IPS-18c (cell line): ENCODE data around the gene SALL2.
A peak's percentile ranks its signal among the peaks of the same experiment; 100 is the strongest.

Source experiments
- H3K4me3 ChIP-seq: 2 replicates; pipeline ENCODE4 v1.7.0; 2013; ENCODE audit warnings: low read depth, mild to moderate bottlenecking, low read length, moderate library complexity; ENCODE audit not compliant: insufficient read depth
- H3K9me3 ChIP-seq: one replicate; pipeline ENCODE4 v1.6.1; 2013; ENCODE audit warnings: mild to moderate bottlenecking, low read length, moderate library complexity; ENCODE audit not compliant: control insufficient read depth, insufficient read depth

The SALL2 gene

DNA sequence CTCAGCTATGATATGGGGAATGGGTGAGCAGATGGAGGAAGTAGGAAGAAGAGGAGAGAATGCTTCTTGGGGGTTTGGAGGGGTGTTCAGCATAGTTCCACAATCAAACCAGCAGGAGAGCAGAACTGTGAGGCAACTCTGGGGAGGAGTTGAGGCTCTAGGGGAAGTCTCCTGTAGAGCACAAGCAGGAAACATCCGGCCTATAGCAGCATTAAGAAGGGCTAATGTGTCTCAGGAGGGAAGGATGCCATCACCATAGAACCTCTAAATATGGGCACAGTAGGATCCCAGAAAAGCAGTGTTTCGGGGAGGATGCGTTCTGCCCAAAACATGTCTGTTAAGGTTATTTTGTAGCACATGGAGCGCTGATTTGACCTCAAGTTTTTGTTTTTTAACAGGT is 8.4 kb upstream of the SALL2 start:
- Histone ChIP-seq H3K4me3 (peak overlapping the region; percentile 86), H3K9me3 (no peaks in the 10 kb centered on the region)

DNA sequence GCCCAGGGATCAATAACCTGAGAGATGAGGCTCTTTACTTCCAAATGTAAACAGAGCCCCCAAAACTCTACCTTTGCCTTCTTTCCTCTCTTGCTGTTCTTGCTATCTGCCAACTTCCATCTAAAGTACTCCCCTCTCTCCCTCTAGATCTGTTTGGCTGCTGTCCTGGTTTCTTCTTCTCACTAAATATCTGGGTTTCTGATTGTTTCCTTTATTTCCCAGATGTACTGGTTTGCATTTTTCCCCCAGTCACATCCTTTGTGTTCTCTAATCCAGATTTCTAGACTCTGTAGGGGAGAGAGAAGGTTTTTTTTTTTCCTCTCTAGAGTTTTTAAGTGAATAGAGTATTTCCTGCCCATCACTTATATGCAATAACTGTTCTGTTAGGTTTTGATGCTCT is 7.1 kb upstream of the SALL2 start:
- Histone ChIP-seq H3K9me3 (no peaks in the 10 kb centered on the region), H3K4me3 (no peak overlapping the region)

DNA sequence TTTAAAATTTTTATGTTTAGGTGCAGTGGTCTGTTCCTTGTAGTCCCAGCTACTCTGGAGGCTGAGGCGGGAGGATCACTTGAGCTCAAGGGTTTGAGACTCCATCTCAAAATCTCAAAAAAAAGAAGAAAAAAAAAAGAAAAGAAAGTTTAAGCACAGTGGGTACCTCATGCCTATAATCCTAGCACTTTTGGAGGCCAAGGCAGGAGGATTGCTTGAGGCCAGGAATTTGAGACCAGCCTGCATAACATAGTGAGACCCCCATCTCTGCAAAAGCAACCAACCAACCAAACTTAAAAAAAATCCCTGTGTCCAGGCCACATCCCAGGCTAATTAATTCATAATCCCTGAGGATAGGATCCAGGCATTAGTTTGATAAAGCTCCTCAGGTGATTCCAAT is 3.4 kb upstream of the SALL2 start:
- Histone ChIP-seq H3K4me3 (no peak overlapping the region), H3K9me3 (no peaks in the 10 kb centered on the region)

DNA sequence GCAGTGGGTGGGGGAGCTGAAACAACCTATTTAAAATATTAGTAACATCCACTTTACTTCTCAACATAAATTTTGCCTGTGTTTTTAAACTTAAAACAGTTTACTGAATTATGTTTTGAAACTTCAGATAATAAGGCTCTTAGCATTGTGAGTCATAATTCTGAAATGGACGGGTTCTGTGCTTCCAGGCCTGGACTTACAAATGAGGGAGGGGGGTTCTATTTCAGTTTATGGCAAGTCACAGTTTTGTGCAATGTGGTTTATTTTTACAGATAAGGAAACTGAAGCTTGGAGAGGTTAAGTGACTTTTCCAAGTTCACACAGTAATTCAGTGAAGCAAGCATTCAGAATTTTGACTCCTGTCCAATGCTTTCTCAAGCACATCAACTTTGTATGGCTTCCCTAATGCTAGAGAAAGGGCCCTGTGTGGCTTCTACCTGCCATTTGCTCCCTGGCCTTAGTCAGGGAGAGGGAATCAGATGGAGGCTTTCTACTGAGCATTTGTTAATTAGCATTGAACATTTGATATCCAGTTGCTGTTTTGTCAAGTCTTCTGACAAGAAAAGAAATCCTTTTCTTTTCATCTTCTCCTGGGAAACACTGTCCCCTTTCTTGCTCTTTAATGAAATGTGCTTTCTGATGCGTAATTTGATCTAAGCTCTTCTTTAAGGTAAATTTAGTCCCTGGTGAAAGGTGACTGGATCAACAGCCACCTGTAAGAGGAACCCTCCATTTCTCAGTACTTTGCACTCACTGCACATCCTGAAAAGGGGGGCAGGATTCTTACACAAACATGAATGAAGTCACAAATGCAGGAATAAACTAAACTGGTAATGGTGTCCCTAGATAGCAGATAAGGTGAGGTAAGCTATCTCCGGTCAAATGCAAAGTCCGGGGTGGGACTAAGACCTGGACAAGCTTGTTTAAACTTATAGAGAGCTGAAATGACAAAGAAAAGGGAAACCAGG is 2.5 kb upstream of the SALL2 start:
- H3K4me3 ChIP-seq, result peak overlapping the region; percentile 37; the same call in 1 of the 2 replicates
- H3K9me3 ChIP-seq, result no peaks in the 10 kb centered on the region

DNA sequence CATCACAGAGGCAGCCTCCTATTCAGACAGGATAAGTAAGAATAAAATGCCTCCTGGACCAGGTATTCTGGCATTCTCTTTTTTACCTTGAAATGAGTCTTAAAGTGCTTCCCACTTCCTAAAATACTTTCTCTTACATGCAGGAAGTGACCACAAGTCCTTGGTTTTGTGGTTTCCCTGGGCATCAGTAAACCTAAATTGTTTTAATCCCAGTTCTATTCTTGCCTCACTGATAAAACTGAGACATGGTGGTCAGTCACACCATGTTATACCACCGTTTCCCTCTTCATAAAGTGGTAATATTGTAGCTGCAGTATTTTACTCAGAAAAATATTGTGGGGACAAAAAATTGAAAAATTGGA is 1.2 kb upstream of the SALL2 start:
- Histone ChIP-seq H3K9me3 (no peaks in the 10 kb centered on the region), H3K4me3 (no peak overlapping the region)

DNA sequence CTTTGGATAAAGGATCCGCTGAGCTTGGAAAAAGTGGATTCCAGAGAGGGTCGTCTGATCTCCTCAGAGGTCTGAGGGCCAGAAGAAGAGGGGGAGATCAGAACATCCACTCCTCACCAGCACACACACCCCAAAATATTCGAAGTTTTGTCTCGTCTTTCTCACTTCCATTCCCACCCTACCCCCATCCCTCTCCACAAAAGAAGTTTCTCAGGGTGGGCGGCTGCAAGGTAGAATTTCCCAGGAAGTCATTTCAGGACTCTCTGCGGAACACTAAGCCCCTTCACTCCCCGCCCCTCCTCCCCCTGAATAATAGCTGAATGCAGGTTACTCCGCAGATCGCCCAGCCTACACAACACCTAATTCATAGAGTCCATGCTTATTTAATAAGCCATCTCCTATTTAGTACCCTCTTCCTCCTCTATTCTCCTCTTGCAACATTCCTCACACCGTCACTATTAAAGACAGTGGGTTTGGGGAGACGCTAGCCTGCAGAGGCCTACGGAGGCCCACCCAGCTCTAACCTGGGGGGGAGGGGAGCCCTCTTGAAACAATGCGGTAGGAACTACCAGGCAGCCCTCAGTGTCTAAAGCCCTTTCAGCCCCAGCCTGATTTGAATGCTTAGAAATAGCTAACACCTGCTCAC is 649 bp upstream of the SALL2 start:
- no peaks in the 10 kb centered on the region for H3K9me3 ChIP-seq
- peak overlapping the region; percentile 42 for H3K4me3 ChIP-seq

DNA sequence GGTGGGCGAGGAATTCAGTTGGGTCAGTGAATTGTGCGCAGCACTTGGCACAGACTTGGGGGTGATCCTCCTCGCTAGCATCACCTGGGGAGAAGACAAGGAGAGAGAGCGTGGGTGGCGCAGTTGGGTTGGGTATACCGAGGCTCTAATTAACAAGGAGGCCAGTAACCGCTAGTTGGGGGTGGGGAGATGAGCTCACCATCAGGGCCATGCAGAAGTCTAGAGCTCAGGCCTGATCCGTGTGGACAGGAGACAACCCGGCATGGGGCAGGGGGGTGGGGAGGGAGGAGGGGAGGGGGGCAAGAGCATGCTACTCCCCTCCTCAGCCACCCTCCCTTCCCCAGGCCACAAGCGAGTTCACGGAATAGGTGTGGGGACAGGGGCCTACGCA is 580 bp downstream of the SALL2 start:
- no peaks in the 10 kb centered on the region for H3K9me3 ChIP-seq
- H3K4me3 ChIP-seq, result peak overlapping the region; percentile 61

DNA sequence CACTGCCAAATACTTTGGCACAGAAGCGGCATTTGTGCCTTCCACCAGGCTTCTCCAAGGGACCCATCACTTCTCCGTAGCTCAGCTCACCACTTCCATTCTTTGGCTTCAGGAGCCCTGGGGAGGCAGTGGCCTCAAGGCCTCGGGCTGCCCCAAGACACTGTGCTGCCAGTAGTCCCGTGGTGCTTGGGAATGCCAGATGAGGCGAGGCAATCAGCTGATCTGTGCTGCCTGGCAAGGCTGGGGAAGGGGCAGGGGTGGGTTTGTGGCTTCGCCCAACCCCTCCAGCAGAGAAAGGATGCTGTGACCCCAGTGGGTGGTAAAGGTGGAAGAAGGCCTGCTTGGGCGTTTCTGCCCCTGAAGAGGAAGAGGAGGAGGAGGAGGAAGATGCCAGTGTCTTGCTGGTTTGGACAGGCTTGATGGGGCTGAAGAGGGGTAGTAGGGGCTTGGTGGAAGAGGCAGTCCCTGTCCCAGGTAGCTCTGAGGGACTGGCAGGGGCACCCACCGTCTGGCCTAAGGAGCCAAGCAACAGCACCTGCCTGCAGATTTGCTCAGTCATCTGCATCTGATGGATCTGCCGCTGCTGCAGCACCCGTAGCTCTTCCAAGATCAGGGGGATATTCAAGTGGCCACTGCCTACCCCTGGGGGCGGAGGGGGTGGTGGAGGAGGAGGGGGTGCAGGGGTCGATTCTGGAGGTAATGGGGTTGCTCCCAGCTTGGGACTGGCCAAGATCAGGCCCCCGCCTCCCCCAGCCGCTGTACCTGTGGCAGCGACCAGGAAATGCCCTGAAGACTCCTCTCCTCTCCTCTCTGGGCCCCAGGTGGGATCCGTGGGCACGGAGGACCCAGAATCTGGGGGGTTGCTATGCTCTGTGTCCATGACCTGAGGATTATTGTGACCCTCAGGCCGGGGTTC is 1.3 kb downstream of the SALL2 start:
- Histone ChIP-seq H3K4me3 (peak overlapping the region; percentile 61), H3K9me3 (no peaks in the 10 kb centered on the region)

DNA sequence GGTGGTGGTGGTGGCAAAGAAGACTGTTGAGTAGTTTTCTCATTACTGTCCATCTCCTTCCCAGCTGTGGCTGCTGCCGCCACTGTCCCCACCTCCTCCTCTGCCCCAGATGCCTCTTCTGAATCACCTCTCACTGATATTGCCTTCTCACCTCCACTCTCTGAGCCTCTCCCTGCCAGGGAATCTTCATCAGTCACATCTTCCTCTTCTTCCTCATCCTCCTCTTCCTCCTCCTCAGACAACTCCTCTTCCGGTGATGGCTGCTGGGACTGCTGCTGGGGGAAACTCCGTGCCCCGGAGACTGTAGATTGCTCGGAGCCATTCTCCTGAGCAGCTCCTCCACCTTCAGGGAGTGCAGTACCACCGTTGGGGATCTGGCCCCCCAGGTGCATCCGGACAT is 2.9 kb downstream of the SALL2 start:
- H3K4me3 ChIP-seq, result no peak overlapping the region; the same call in none of the 2 replicates
- H3K9me3 ChIP-seq, result no peaks in the 10 kb centered on the region

DNA sequence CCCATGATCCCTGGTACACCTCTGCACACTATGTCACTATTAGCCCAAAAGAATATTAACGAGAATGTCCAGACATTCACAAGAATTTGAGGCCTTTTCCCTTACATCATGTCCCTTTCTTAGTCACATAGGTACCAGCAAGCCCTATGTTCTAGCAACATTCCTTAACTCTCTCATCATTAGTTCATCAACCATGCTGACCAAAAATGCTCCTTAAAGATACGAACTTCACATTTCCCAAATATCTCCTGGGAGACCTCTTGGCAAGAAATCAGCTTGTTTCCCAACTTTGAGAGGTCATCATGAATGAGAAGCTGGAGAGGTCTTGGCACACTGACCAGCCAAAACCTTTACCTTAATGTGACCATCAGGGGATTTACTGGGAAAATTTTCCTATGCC is 4.6 kb downstream of the SALL2 start:
- Histone ChIP-seq H3K9me3 (no peaks in the 10 kb centered on the region), H3K4me3 (no peak overlapping the region)

DNA sequence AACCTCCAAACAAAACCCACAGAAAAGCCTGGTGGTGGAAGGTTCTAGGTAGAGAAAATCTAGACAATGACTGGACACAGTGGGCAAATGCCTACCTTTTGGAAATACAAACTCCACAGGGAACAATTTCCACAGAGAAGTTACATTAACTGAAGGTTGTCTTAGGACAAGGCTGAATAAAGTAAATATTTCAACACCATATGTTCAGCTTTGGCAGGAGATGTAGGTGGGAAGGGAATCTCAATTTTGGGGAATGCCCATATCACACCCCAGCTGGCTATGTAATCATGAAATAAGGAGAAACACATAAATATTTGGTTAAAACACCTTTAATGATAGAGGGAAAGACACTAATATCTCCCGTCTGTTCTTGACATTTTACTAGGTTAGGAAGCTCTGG is 5.4 kb downstream of the SALL2 start:
- Histone ChIP-seq H3K4me3 (no peak overlapping the region), H3K9me3 (no peaks in the 10 kb centered on the region)

DNA sequence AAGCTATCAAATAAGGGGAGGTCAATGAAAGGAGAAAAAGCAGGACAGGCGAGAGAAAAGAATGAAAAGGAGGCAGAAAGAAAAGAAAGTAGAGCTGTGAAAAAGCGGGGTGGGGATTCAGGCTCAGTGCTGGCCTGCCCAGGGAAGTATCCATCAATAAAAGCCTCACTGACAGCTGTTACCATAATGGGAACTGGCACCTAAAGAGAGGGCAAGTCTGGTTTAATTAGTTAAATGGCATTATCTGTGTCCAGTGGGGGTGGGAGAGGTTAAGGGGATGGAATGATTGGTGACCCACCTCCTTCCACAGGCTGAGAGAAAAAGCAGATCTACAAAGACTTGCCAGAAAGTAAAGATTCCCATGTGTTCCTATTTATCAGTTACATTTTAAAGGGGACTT is 7.4 kb downstream of the SALL2 start:
- Histone ChIP-seq H3K4me3 (no peak overlapping the region), H3K9me3 (no peaks in the 10 kb centered on the region)

DNA sequence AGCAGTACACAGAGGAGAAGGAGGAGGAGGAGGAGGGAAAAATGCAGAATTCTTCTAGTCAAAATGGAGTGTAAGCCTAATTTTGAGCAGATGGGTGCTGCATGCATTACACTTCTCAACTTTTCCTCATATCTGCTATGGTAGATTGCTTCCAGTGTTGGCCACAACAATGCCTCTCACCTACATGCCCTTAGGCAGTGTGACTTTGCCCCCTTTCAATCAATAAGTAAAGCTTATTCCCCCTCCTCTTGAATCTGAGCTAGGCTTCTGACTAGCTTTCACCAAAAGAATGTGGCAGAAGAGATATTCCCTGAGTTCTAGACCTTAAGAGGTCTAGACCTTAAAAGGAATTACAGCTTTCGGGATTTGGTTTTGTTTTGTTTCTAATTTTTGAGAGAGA is 11.8 kb downstream of the SALL2 start:
- Histone ChIP-seq H3K9me3 (no peaks in the 10 kb centered on the region), H3K4me3 (no peak overlapping the region)

DNA sequence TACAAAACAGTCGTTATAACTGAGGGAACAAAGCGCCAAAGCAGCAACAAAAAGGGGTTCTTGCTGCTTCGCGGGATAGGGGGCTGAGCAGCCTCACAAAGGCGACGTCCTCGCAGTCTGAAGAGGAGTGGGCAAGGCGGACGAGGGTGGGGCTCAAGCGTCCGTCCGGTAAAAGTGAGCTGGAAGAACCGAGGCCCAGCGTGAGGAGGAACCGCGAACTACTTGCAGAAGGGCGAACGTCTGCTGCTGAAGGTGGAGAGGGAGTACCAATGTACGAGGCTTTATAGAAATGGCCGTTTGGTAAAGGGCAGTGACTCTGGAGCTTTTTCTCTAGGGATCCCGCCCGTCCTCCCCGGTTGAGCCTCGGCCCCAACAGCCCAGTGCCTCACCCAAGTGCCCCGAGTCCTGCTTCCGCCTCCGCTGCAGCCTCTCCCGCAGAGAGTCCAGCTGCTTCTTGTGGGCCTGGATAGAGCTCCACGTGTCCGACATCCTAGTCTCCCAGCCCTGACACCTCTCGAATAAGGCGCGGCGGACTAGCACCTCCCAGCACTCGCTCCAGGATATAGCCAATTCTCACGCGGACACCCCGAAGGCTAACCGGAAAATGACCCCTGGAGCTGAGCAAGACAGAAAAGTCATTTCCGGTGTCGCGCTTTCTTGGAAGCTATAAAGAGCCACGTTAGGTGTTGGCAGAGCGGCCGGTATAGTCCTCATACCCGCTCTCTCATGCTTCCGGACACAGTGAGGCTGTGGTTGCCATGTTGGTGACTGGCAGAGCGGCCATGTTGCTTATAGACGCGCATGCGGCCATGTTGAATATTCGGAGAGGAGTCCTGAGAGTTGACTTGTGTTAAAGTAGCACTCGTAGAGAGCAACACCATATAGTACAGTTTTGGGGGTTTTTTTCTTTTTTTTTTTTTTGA is 15.2 kb downstream of the SALL2 start, which contains the start of gene METTL3:
Gene METTL3, minus strand, starts transcription at position 606 of the 923 bp plus-strand sequence. Its CDS starts 117 bp downstream, at position 489.
- peak within 1 kb of the TSS; percentile 99 for H3K4me3 ChIP-seq
- H3K9me3 ChIP-seq, result no peaks in the 10 kb centered on the region

DNA sequence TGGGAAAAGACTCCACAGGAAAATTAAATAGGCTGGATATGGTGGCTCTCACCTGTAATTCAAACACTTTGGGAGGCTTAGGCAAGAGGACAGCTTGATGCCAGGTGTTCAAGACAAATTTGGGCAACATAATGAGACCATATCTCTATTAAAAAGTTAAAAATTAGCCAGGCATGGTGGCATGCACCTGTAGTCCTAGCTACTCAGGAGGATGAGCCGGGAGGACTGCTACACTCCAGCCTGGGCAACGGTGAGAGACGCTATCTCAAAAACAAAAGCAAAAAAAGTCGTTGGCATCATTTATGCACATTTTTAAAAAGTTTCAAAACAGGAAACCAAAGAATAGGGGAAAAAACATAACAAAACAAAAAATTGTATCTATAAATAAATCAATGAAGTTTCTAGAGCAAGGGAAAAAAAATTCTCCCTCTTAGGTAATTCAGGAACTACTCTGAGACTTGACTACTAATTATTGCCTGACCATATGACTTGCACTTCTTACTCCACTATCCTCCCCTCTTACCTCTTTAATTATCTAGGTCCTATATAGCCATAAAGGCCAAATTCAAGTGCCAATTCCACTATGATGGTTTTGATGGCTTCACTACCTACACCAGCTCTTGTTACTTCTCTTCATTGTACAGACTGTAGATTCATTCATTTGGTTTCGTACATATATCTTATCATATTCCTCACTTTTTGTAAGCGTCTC is 16.6 kb downstream of the SALL2 start:
- Histone ChIP-seq H3K4me3 (peak overlapping the region; percentile 99), H3K9me3 (no peaks in the 10 kb centered on the region)

DNA sequence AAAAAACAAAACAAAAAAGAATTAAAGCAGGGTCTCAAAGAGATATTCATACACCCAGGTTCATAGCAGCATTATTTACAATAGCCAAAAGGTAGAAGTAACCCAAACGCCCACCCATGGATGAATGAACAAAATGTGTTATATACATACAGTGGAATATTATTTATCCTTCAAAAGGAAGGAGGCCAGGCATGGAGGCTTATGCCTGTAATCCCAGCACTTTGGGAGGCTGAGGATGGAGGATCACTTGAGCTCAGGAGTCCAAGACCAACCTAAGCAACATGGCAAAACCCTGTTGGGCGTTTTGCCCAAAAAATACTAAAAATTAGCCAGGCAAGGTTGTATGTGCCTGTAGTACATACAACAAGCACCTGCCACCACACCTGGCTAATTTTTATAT is 19.6 kb downstream of the SALL2 start:
- H3K9me3 ChIP-seq, result no peaks in the 10 kb centered on the region
- no peak overlapping the region for H3K4me3 ChIP-seq
